Mucosa of rectum (tissue), 2 donors: Measurements from ENCODE around the gene COL7A1.

Experiments
- H3K27ac ChIP-seq, 2 donors: one replicate each; pipeline ENCODE4 v1.7.0; 2013; ENCODE audit warnings: inconsistent platforms in 2 of 2, low read depth in 2 of 2, low read length in 2 of 2
- H3K27me3 ChIP-seq, 2 donors: one replicate each; pipeline ENCODE4 v1.7.0; 2013; ENCODE audit warnings: low read length in 2 of 2; ENCODE audit not compliant: control insufficient read depth in 2 of 2, insufficient read depth in 2 of 2
- H3K36me3 ChIP-seq, 2 donors: one replicate each; pipeline ENCODE4 v1.7.0; 2013; ENCODE audit warnings: low read length in 2 of 2; ENCODE audit not compliant: control insufficient read depth in 2 of 2, insufficient read depth in 2 of 2
- H3K4me1 ChIP-seq, 2 donors: one replicate each; pipeline ENCODE4 v1.7.0; 2013; ENCODE audit warnings: low read length in 2 of 2, mild to moderate bottlenecking in 1 of 2; ENCODE audit not compliant: control insufficient read depth in 2 of 2, insufficient read depth in 2 of 2
- H3K4me3 ChIP-seq, 2 donors: one replicate each; pipeline ENCODE4 v1.7.0; 2013; ENCODE audit warnings: low read length in 2 of 2
- H3K9ac ChIP-seq, 2 donors: one replicate each; pipeline ENCODE4 v1.7.0; 2013; ENCODE audit warnings: low read length in 2 of 2, low read depth in 1 of 2, mild to moderate bottlenecking in 1 of 2
- H3K9me3 ChIP-seq, 2 donors: one replicate each; pipeline ENCODE4 v1.7.0; 2013; ENCODE audit warnings: low read length in 2 of 2; ENCODE audit not compliant: control insufficient read depth in 2 of 2
- donor health status: healthy.
- donor health status: Normal muscosa, but diverticular disease.

COL7A1 gene

DNA sequence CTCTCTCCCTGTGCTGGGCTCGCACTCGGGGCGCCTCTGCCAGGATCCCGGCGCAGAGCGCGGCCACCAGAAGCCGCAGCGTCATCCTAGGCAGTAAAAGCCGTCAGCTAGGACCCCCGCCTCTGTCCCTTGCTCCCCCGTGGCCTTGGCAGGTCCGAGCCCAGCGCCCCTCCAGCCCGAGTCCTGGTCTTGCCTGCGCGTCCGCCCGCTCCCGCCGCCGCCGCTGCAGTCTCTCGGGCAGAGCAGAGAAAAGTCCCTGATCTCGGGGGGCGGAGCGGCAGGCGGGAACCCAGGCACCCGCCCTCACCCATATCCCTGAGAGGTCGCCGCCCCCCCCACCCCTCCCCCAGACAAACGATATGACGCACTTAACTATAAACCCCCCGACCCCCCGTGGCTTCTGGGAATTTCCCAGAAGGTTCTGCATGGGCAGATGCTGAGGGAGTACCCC lies at the start of gene COL7A1:
Gene COL7A1, minus strand, starts transcription at position 255 of the 451 bp plus-strand sequence. Its CDS starts 170 bp downstream, at position 85.
- peaks cover 0 to 7% of the 10 kb centered on the region in 2 donors for H3K27me3 ChIP-seq
- H3K4me1 ChIP-seq, result peaks cover 11 to 14% of the 10 kb centered on the region in 2 donors

DNA sequence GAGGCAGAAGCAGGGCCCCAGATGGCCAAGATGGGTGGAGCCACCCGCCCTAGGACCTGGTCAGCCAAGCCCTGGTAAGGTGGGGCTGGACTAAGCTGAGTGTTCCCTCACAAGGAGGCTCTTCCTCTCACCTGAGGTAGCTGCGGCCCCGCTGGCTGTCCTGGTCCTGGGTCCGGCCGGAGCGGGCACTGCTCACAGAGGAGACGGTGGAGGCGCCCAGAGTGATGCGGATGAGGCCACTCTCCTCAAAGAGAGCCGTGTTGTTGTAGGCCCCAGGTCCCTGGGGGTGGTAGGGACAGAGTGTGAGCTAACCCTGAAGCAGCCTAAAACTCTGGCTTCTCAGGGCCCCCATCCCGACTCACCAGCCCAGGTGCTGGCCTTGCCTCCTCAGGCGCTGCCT lies 47.5 kb upstream of the COL7A1 start:
- H3K9me3 ChIP-seq, result no peaks in the 10 kb centered on the region
- H3K4me1 ChIP-seq, result no peaks in the 10 kb centered on the region

More for the DNA sequence above, at the start of gene COL7A1:
- Histone ChIP-seq H3K9me3 (no peaks in the 10 kb centered on the region), H3K27ac (peak within 1 kb of the TSS; percentile 24 to 32), H3K36me3 (peaks cover 19 to 23% of the 10 kb centered on the region in 2 donors), H3K9ac (peak within 1 kb of the TSS; percentile 32 to 59), H3K4me3 (peak within 1 kb of the TSS; percentile 37 to 48)

DNA sequence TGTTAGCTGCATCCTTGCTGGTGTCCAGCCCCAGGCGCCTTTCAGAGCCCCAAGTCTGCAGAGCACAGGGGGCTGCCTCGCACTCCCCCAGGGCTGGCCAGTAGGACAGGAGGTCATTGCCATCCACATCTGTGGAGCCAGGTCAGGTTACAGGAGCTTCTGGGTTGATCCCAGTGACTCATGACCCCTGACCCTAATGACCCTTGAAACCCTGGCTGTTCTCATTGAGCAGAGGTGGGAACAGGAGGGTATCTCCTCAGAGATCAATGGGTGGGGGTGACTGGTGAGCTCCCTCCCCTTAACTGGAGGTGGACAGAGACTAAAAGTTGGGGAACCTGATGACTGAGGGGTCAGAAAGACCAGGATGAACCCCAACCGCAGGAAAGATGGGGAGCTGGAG lies 46.3 kb upstream of the COL7A1 start:
- peaks cover 0 to under 1% of the 10 kb centered on the region in 2 donors for H3K4me1 ChIP-seq
- no peaks in the 10 kb centered on the region for H3K27me3 ChIP-seq
- no peaks in the 10 kb centered on the region for H3K36me3 ChIP-seq
- H3K9me3 ChIP-seq, result no peaks in the 10 kb centered on the region
- no peak overlapping the region for H3K27ac ChIP-seq
- H3K9ac ChIP-seq, result no peak overlapping the region
- H3K4me3 ChIP-seq, result no peak overlapping the region

More for the DNA sequence above, 47.5 kb upstream of the COL7A1 start:
- Histone ChIP-seq H3K9ac (no peak overlapping the region), H3K27ac (no peak overlapping the region), H3K36me3 (no peaks in the 10 kb centered on the region), H3K4me3 (no peak overlapping the region), H3K27me3 (no peaks in the 10 kb centered on the region)

DNA sequence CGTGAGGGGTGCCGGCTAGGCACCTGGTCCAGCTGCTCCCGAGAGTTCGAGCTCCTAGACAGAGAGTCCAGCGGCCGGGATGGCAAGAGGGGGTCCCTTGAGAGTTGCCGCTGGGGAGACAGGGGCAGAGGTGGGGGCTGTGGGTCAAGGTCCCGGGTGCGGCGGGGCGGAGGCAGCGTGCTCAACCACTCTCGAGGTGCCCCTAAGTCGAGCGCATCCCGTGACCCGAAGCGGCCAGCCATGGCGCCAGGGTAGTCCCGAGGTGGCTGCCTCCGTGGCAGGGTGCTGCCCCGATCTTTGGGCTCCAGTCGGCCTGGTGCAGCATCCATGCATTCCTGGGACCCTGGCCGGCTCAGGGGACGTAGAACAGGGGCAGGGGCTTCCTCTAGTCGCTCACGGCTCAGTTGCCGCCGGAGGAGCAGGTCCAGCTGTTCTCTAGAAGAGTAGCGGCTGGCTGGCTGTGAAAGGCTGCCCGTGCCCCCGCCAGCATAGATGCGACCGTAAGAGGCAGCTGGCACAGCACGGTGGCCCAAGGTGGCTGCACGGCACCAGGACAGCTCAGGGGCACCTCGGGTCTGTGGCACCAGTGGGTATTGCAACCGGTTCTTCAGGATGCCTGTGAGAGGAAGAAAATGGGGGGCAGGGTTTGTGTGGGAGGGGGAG lies 44.9 kb upstream of the COL7A1 start:
- Histone ChIP-seq H3K27me3 (no peaks in the 10 kb centered on the region), H3K4me3 (no peak overlapping the region), H3K9me3 (no peaks in the 10 kb centered on the region), H3K9ac (no peak overlapping the region), H3K36me3 (no peaks in the 10 kb centered on the region), H3K27ac (no peak overlapping the region), H3K4me1 (peaks cover 7 to 9% of the 10 kb centered on the region in 2 donors)

DNA sequence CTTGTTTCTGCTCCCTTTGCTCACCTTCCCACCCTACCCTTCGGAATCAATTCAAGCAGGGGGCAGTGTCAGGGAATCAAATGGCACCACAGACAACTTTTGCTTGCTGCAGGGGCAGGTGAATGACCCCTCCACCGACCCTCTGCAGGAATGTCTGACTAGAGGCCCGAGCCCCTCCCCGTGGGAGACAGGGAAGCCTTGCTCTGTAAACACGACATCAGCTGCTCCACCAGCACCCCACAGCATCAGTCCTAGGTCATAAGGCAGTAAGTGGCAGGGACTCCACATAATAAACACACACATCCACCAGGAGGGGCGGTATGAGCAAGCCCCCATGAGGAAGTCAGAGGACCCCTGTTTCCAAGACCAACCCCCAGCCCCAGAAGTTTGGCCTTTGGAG lies 42.2 kb upstream of the COL7A1 start:
- H3K4me3 ChIP-seq, result no peak overlapping the region
- no peak overlapping the region for H3K9ac ChIP-seq
- no peaks in the 10 kb centered on the region for H3K27me3 ChIP-seq
- no peaks in the 10 kb centered on the region for H3K9me3 ChIP-seq
- peaks cover 11 to 12% of the 10 kb centered on the region in 2 donors for H3K36me3 ChIP-seq
- H3K4me1 ChIP-seq, result peaks cover 17 to 19% of the 10 kb centered on the region in 2 donors
- H3K27ac ChIP-seq, result no peak overlapping the region

DNA sequence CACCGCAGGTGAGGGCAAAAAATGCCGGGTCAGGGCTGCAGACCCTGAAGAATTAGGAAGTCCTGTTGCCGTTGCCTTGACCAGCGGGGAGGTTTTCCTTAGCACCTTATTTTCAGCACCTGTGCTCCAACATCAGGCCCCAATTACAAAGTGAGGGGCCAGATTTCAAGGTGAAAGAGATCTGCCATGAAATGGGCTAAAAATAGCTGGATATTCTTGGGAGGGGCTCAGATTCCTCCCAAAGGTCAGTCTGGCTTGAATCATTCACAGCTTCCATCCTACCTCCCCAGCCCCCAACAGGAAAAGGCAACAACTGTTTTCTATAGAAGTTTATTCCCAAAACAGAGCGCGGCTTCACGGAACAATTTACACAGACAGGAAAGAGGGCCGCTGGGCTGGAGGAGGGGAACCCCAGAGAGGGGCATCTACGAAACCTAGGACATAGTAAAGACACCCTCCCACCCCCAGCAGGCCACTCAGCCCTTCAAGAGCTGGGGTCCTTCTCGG lies 41.1 kb upstream of the COL7A1 start:
- Histone ChIP-seq H3K36me3 (peaks cover 19 to 22% of the 10 kb centered on the region in 2 donors), H3K4me1 (peaks cover 17 to 19% of the 10 kb centered on the region in 2 donors), H3K27me3 (no peaks in the 10 kb centered on the region), H3K27ac (peak overlapping the region; percentile 81 to 82), H3K9me3 (no peaks in the 10 kb centered on the region), H3K4me3 (peak overlapping the region; percentile 68 to 84), H3K9ac (peak overlapping the region; percentile 75 to 76)

DNA sequence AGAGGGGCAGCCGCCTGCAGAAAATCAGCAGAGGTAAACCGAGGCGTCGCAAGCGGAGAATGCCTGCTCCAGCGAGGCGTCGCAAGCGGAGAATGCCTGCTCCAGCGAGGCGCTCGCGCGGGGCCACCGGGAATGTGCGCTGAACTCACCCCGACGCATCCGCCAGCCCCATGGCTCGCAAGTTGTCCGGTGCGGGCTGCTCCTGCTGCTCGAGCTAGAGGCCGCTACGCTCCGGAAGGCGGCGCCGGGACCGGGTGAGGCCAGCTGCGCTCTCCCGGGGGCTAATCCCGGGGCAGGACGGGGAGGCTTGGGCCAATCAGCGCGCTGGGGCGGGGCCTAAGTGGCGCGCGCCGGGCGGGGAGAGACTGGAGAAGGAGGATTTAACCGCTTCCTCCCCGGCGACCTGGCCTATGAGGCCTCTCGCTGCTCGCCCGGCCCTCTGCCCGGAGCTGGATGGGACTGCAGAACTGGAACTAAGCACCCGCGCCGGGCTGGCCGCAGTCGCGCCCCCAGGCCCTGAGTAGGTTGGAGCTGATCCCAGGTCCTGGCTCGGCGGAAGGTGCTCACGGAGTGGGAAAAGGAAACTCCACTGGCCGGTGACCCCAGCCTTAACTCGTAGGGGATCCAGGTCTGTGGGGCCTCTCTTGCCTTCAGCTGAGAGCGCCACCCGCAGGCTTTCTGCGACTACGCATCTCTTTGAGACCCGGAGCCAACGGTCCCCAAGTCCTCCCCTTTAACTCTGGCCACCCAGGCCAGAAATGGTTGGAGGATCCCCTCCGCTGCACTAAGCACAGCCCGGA lies 40.3 kb upstream of the COL7A1 start, which contains the start of gene SLC26A6:
Gene SLC26A6, minus strand, starts transcription at position 240 of the 800 bp plus-strand sequence. Its CDS starts 68 bp downstream, at position 172.
- Histone ChIP-seq H3K4me3 (peak within 1 kb of the TSS; percentile 68 to 84), H3K27ac (peak within 1 kb of the TSS; percentile 81 to 82), H3K36me3 (peaks cover 26 to 30% of the 10 kb centered on the region in 2 donors), H3K27me3 (no peaks in the 10 kb centered on the region), H3K4me1 (peaks cover 17 to 19% of the 10 kb centered on the region in 2 donors), H3K9ac (peak within 1 kb of the TSS; percentile 75 to 79), H3K9me3 (no peaks in the 10 kb centered on the region)

DNA sequence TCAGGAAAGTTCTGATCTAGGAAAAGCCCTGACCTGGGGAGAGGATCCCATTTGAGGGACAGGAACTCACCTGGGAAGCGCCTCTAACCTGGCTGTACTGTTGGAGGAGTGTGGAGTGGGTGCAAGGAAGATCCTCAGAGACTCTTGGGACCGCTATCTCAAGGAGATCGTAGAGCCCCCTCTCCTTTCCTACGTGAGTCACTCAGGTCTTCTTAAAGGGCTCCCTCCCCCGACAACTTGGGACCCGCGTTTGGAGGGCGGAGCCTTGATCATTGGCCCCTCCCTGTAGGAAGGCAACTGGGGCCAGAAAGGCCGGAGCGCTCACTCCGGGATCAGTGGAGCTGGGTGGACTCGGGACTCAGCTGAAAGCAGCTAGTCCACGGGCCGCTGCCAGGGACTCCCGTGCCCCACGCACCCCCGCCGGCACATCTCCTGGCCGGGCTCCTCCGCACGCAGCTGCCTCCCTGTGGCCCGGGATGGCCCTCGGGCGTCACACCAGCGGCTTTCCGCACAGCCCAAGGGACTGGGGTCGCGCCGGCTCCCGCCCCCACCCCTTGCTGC lies 39.6 kb upstream of the COL7A1 start:
- peaks cover 32 to 37% of the 10 kb centered on the region in 2 donors for H3K36me3 ChIP-seq
- peak overlapping the region; percentile 68 to 84 for H3K4me3 ChIP-seq
- H3K9me3 ChIP-seq, result no peaks in the 10 kb centered on the region
- H3K27me3 ChIP-seq, result no peaks in the 10 kb centered on the region
- H3K27ac ChIP-seq, result peak overlapping the region; percentile 61 to 80
- H3K4me1 ChIP-seq, result peaks cover 17 to 19% of the 10 kb centered on the region in 2 donors
- H3K9ac ChIP-seq, result peak overlapping the region; percentile 75 to 79

DNA sequence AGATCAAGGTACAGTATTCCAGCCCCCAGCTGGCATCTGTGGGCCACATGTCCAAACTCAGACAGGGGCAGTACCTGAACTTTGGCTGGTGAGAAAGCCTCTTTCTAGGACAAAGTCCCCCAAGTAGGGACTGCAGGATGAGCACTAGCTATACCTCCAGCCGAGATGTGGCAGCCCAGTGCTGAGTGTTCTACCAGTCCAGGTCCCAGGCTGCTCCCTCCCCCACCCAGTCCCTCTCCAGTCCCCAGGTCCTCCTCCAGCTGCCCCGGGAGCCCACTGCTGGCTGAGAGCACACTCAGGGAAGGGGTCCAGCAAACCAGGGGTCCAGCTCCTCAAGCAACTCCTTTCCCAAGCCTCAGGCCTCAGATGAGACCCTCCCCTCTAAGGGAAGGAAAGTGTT lies 38.6 kb upstream of the COL7A1 start:
- Histone ChIP-seq H3K27me3 (no peaks in the 10 kb centered on the region), H3K27ac (no peak overlapping the region), H3K36me3 (peaks cover 38 to 41% of the 10 kb centered on the region in 2 donors), H3K4me1 (peaks cover 17 to 19% of the 10 kb centered on the region in 2 donors), H3K4me3 (peak overlapping the region; percentile 68 to 84), H3K9me3 (no peaks in the 10 kb centered on the region), H3K9ac (peak overlapping the region; percentile 75 to 79)
